HCT116 (cell line): ENCODE data around the gene TAF4. TPM values are rescaled to one million over a fixed set of nuclear protein-coding genes. Genes with fewer than 3 reads are reported as not detected.

Experiments
- ATAC-seq: fragments of 200-7000 bp; cut with Tn5 transposase; 2 replicates; pipeline ENCODE4 v1.9.1; 2020; ENCODE audit warnings: mild to moderate bottlenecking, moderate library complexity
- BruUV-seq: library from RNA; stranded (reverse); fragments of 400-500 nt; replicated peaks from 2 replicates; lab custom pipeline; 2021; lab: Mats Ljungman, UMichigan
- CTCF ChIA-PET: fragments of 300-600 bp; sonication (Branson Sonifier 250); formaldehyde crosslinking; loops from one replicate; lab custom pipeline; 2021; ENCODE audit warnings: antibody characterized with exemption; lab: Charles Lee
- POLR2A ChIA-PET: fragments of 300-600, 350-600 bp; sonication (Branson Sonifier 250); formaldehyde crosslinking; loops from one replicate; lab custom pipeline; 2021; ENCODE audit warnings: antibody characterized with exemption; lab: Charles Lee
- RAD21 ChIA-PET, 2 experiments: fragments of 300-600 bp; sonication (Branson Sonifier 250); formaldehyde crosslinking; loops; one replicate each; lab custom pipeline; 2023; ENCODE audit warnings: low total read pairs in 2 of 2; ENCODE audit not compliant: uncharacterized antibody in 2 of 2, unreplicated experiment in 2 of 2, low non-redundant PET in 1 of 2; lab: Charles Lee
- DNase-seq: peaks from one replicate; pipeline ENCODE4 v3.0.0-alpha.2; 2010; ENCODE audit warnings: low read depth, low spot score
- H2AFZ ChIP-seq: fragments of 200-600 bp; shearing (Covaris generic), sonication (generic); 2 replicates; pipeline ENCODE4 v1.6.1; 2017; ENCODE audit warnings: low read depth, mixed run types, mixed read lengths, antibody characterized with exemption, low read length; ENCODE audit not compliant: poor library complexity, severe bottlenecking
- H3K27ac ChIP-seq: 2 replicates; pipeline ENCODE4 v1.5.1; 2012; ENCODE audit warnings: low read depth, low read length
- H3K27me3 ChIP-seq: fragments of 200-600 bp; sonication (generic); 2 replicates; pipeline ENCODE4 v1.6.1; 2016; ENCODE audit warnings: mixed run types, low read length, mixed read lengths; ENCODE audit not compliant: insufficient read depth
- H3K36me3 ChIP-seq, 2 experiments: fragments of 200-500 bp in 1 of 2; fragments of 200-600 bp in 1 of 2; sonication (Bioruptor generic) in 1 of 2; sonication (generic) in 1 of 2; 2 replicates each; pipeline versions ENCODE4 v1.5.1 to v1.6.1; 2014 to 2016; ENCODE audit warnings: low read length in 2 of 2, inconsistent platforms in 1 of 2, mixed read lengths in 1 of 2, mixed run types in 1 of 2; ENCODE audit not compliant: insufficient read depth in 2 of 2, control insufficient read depth in 1 of 2
- H3K4me1 ChIP-seq, 2 experiments: fragments of 200-600 bp in 1 of 2; sonication (generic) in 1 of 2; 2 replicates each; pipeline versions ENCODE4 v1.5.1 to v1.6.1; 2012 to 2017; ENCODE audit warnings: low read length in 2 of 2, inconsistent platforms in 1 of 2, mild to moderate bottlenecking in 1 of 2, mixed read lengths in 1 of 2, mixed run types in 1 of 2, moderate library complexity in 1 of 2; ENCODE audit not compliant: insufficient read depth in 2 of 2, control insufficient read depth in 1 of 2
- H3K4me2 ChIP-seq: fragments of 200-600 bp; sonication (generic); 2 replicates; pipeline ENCODE4 v1.6.1; 2017; ENCODE audit warnings: mixed run types, low read length, mixed read lengths
- H3K4me3 ChIP-seq, 2 experiments: fragments of 200-600 bp in 1 of 2; sonication (generic) in 1 of 2; replicated peaks in 1 of 2; 2 replicates each; pipeline ENCODE4 v1.5.1; 2011 to 2016; ENCODE audit warnings: low read length in 2 of 2, control low read depth in 1 of 2, low read depth in 1 of 2, mild to moderate bottlenecking in 1 of 2, mixed read lengths in 1 of 2, mixed run types in 1 of 2
- H3K79me2 ChIP-seq: fragments of 200-600 bp; sonication (generic); 2 replicates; pipeline ENCODE4 v1.6.1; 2017; ENCODE audit warnings: mild to moderate bottlenecking, mixed run types, low read length, moderate library complexity, mixed read lengths; ENCODE audit not compliant: insufficient read depth
- H3K9ac ChIP-seq: fragments of 200-600 bp; sonication (generic); 2 replicates; pipeline ENCODE4 v1.6.1; 2016; ENCODE audit warnings: low read length, mixed read lengths
- H3K9me2 ChIP-seq: fragments of 200-600 bp; sonication (generic), shearing (Covaris generic); 2 replicates; pipeline ENCODE4 v1.6.1; 2017; ENCODE audit warnings: mixed run types, mild to moderate bottlenecking, moderate library complexity; ENCODE audit not compliant: insufficient read depth
- H3K9me3 ChIP-seq, 2 experiments: fragments of 200-500 bp in 1 of 2; fragments of 200-600 bp in 1 of 2; sonication (Bioruptor generic) in 1 of 2; sonication (generic) in 1 of 2; 2 replicates each; pipeline ENCODE4 v1.6.1; 2014 to 2017; ENCODE audit warnings: low read length in 2 of 2, mixed read lengths in 2 of 2, inconsistent platforms in 1 of 2, low read depth in 1 of 2, mild to moderate bottlenecking in 1 of 2, mixed run types in 1 of 2, moderate library complexity in 1 of 2; ENCODE audit not compliant: control insufficient read depth in 1 of 2, insufficient read depth in 1 of 2
- H4K20me1 ChIP-seq: fragments of 200-600 bp; sonication (generic), shearing (Covaris generic); 2 replicates; pipeline ENCODE4 v1.6.1; 2017; ENCODE audit warnings: mixed run types, mild to moderate bottlenecking, moderate library complexity; ENCODE audit not compliant: insufficient read depth
- CBX3 ChIP-seq: IDR thresholded peaks from 2 replicates; pipeline ENCODE4 v1.6.1; 2012; ENCODE audit warnings: low read depth
- CTCF ChIP-seq, 3 experiments: fragments of 200-600 bp in 1 of 3; sonication (generic) in 1 of 3; IDR thresholded peaks in 2 of 3; conservative IDR thresholded peaks in 1 of 3; 2 replicates each; pipeline ENCODE4 v1.5.1; 2012 to 2017; ENCODE audit warnings: low read depth in 2 of 3, low read length in 2 of 3, antibody characterized with exemption in 1 of 3, borderline replicate concordance in 1 of 3, control low read depth in 1 of 3, mild to moderate bottlenecking in 1 of 3, mixed read lengths in 1 of 3, mixed run types in 1 of 3, moderate library complexity in 1 of 3; ENCODE audit not compliant: insufficient read depth in 1 of 3
- EGR1 ChIP-seq: IDR thresholded peaks from 2 replicates; pipeline ENCODE4 v1.6.1; 2012; ENCODE audit warnings: low read depth
- ELF1 ChIP-seq: IDR thresholded peaks from 2 replicates; pipeline ENCODE4 v1.6.1; 2012; ENCODE audit warnings: low read depth, borderline replicate concordance
- EZH2 ChIP-seq: fragments of 200-600 bp; sonication (generic); IDR thresholded peaks from 2 replicates; pipeline ENCODE4 v1.6.1; 2017; ENCODE audit warnings: antibody characterized with exemption, mixed run types
- EZH2phosphoT487 ChIP-seq: fragments of 200-600 bp; IDR thresholded peaks from 2 replicates; pipeline ENCODE4 v1.6.1; 2018; ENCODE audit warnings: antibody characterized with exemption, borderline replicate concordance
- FOSL1 ChIP-seq: IDR thresholded peaks from 2 replicates; pipeline ENCODE4 v1.6.1; 2012; ENCODE audit warnings: low read depth
- JUND ChIP-seq: IDR thresholded peaks from 2 replicates; pipeline ENCODE4 v1.6.1; 2012
- MAX ChIP-seq: IDR thresholded peaks from 2 replicates; pipeline ENCODE4 v1.6.1; 2012
- POLR2A ChIP-seq: IDR thresholded peaks from 2 replicates; pipeline ENCODE4 v1.7.0; 2011; ENCODE audit warnings: borderline replicate concordance; ENCODE audit not compliant: insufficient read depth, insufficient read length; ENCODE audit errors: extremely low read depth
- POLR2AphosphoS5 ChIP-seq: IDR thresholded peaks from 2 replicates; pipeline ENCODE4 v1.6.1; 2011; ENCODE audit warnings: mild to moderate bottlenecking, low read depth, low read length, moderate library complexity
- REST ChIP-seq: IDR thresholded peaks from 2 replicates; pipeline ENCODE4 v1.6.1; 2012; ENCODE audit warnings: low read depth
- SIN3A ChIP-seq: IDR thresholded peaks from 2 replicates; pipeline ENCODE4 v1.6.1; 2012; ENCODE audit warnings: low read depth
- YY1 ChIP-seq: IDR thresholded peaks from 2 replicates; pipeline ENCODE4 v1.6.1; 2011; ENCODE audit warnings: low read length, low read depth, moderate library complexity, mild to moderate bottlenecking; ENCODE audit not compliant: insufficient replicate concordance; ENCODE audit errors: extremely low read depth
- intact Hi-C: fragments of 100-400 bp; cut with micrococcal nuclease; formaldehyde crosslinking; loops from 2 replicates; pipeline ENCODE4 v1.10.0; 2022
- total RNA-seq: library from RNA; stranded (reverse); gene quantifications from one replicate; pipeline ENCODE4 v1.2.1, GENCODE V29; 2021; ENCODE audit not compliant: unreplicated experiment

Gene TAF4
- total RNA-seq, 1 experiment from 2014 or later: 26.8 TPM

GRCh38 chr20:62015540-62016288, 50.0 kb downstream of the TAF4 start:
- ATAC-seq (no peak), DNase-seq (no peak)
- Histone ChIP-seq H3K79me2 (peaks cover 55% of the 10 kb centered on the region), H3K9ac (no peak overlapping the region), H3K4me1 (no peaks in the 10 kb centered on the region), H3K9me3 (no peaks in the 10 kb centered on the region), H4K20me1 (no peaks in the 10 kb centered on the region), H3K36me3 (no peaks in the 10 kb centered on the region; a peak in 3 of 4 replicates), H3K4me3 (no peak overlapping the region), H2AFZ (no peak overlapping the region), H3K9me2 (no peaks in the 10 kb centered on the region), H3K27ac (no peak overlapping the region), H3K27me3 (no peaks in the 10 kb centered on the region), H3K4me2 (no peak overlapping the region)
- intact Hi-C loops: no loop called here
- ChIA-PET CTCF (no interaction called here), POLR2A (no interaction called here), RAD21 (no interaction called here)
- TF ChIP-seq ELF1: no peak
- no TSS peak for BruUV-seq

GRCh38 chr20:62014889-62015537, 50.7 kb downstream of the TAF4 start:
- ATAC-seq: no peak
- Histone ChIP-seq H3K36me3 (no peaks in the 10 kb centered on the region; a peak in 3 of 4 replicates), H3K4me3 (no peak overlapping the region), H4K20me1 (no peaks in the 10 kb centered on the region), H3K9me2 (no peaks in the 10 kb centered on the region), H3K27ac (no peak overlapping the region; the same call in 1 of the 2 replicates), H2AFZ (no peak overlapping the region), H3K27me3 (no peaks in the 10 kb centered on the region), H3K4me2 (no peak overlapping the region), H3K79me2 (peaks cover 53% of the 10 kb centered on the region), H3K9me3 (no peaks in the 10 kb centered on the region), H3K9ac (no peak overlapping the region), H3K4me1 (no peaks in the 10 kb centered on the region)
- RAD21 ChIA-PET: no interaction called here
- BruUV-seq: no TSS peak
- POLR2A ChIA-PET: no interaction called here
- intact Hi-C loops: loop anchor here (5.0 kb wide), 1 partner anchor 367 kb away; no protein-coding TSS in a partner anchor
- DNase-seq: no peak
- CTCF ChIA-PET: no interaction called here
- TF ChIP-seq JUND (no peak), FOSL1 (no peak), POLR2A (no peak), MAX (no peak), EZH2 (no peak), POLR2AphosphoS5 (no peak), SIN3A (no peak), CBX3 (no peak), EZH2phosphoT487 (no peak), CTCF (IDR thresholded peaks at IDR 0.05 in 2 of 3, conservative IDR thresholded peaks at IDR 0.05 in 1 of 3; ENCODE audit: borderline replicate concordance in 1 of 3, insufficient read depth in 1 of 3, low read depth in 2 of 3, low read length in 2 of 3) (no peak), REST (no peak), YY1 (no peak), ELF1 (no peak), EGR1 (no peak)
